Midbrain (tissue), 1 donor: ENCODE results near the gene USF3.
"Not testable (repeated sequence)": the region's sequence is repeated elsewhere in the genome, so short reads cannot be mapped to it uniquely, and the experiment has no call there.

Experiments used
- DNase-seq: peaks from one replicate; lab custom pipeline; 2025; lab: John Stamatoyannopoulos, UW

The USF3 gene

GRCh38 chr3:113649174-113649845 lies 47.1 kb downstream of the USF3 start:
- DNase-seq, result no peak

GRCh38 chr3:113648524-113648923 lies 47.9 kb downstream of the USF3 start:
- DNase-seq, result no peak

GRCh38 chr3:113643583-113643982 lies 52.9 kb downstream of the USF3 start:
- DNase-seq, result no peak

- DNase-seq, result no peak
These were observed 57.5 kb downstream of the USF3 start for GRCh38 chr3:113638910-113639309.

GRCh38 chr3:113637756-113638155 lies 58.7 kb downstream of the USF3 start:
- DNase-seq, result no peak

DNA sequence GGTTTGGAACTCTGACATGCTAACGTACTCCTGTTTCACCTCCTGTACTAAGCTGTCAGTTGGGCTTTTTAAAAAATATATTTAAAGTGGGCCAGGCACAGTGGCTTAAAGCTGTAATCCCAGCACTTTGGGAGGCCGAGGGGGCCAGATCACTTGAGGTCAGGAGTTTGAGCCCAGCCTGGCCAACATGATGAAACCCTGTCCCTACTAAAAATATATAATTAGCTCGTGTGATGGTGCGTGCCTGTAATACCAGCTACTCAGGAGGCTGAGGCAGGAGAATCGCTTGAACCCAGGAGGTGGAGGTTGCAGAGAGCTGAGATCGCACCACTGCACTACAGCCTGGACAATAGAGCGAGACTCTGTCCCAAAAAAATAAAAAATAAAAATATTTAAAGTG lies 60.4 kb downstream of the USF3 start:
- not testable (repeated sequence) for DNase-seq

DNA sequence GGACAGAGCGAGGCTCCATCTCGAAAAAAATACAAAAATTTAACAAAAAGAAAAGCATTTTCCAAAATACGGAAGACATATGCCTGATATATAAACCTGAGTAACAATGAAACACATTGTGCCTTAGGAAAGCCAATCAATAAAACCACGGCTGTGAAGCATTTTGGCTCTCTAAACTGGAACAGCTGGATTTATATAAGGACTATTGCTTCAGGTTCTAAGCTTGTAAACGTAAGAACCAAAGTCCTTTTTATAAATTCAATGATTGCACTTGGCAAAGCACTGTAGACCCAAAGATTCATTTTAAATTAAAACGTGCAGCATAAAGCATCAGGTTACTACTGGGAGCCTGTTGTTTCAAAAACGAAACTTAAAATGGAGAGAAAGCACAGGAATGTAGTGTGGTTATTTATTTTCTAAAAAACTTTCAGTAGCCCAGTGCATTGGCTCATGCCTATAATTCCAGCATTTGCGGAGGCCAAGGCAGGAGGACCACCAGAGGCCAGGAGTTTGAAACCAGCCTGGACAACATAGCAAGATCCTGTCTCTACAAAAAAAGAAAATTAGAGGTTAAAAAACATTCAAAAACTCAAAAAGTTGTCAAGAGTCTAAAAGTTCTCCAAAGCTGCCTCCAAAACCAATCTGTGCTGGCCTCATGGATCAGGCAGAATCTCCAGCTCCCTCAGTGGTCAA lies 61.5 kb downstream of the USF3 start:
- DNase-seq, result no peak

- DNase-seq, result no peak
These were observed 64.9 kb downstream of the USF3 start for GRCh38 chr3:113631573-113631972.

DNA sequence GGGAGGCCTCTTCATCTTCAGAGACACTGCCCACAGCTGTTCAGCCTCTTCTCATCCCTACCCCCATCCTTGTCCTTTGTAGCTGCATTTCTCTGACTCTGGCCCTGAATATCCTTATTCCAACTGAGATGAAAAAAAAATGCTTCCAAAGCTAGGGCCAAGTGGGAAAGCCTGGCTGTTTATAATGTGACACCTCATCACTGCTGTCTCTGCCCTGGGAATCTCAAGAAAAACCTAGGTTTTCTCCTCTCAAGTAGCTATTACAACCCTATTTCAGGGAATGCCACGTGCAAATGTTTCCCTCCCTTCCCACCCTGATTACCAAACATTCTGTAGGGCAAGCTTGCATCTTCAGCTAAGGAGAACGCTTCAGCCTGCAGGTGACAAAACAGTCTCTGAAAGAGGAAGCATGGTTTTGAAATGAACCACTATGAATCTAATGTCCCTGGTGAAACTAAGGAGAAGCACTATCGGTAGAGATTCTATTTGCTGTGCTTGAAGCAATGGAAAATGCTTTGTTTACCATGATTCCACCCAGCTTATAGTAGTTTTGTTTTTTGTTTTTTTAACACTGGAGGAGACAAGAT lies 65.4 kb downstream of the USF3 start:
- DNase-seq, result no peak

GRCh38 chr3:113629584-113630421 lies 66.6 kb downstream of the USF3 start:
- no peak for DNase-seq

DNA sequence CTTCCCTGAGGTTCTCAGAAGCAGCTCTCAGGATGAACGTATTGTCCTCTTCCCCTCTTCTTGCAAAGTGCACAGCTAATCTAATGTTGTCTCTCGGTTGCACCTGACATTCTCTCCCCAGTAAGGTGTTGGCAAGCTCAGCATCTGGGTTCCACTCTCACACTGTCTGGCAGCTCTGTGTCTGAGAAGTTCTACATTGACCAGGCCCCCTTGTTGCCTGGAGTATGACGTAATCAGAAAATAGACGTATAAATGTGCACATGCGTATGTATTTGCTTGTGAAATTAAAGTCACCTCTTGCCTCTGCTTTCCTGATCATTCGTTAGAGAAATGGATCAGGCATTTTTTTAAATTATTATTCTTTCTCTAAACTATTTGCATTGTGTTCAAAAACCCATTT lies 67.7 kb downstream of the USF3 start:
- DNase-seq, result no peak

DNA sequence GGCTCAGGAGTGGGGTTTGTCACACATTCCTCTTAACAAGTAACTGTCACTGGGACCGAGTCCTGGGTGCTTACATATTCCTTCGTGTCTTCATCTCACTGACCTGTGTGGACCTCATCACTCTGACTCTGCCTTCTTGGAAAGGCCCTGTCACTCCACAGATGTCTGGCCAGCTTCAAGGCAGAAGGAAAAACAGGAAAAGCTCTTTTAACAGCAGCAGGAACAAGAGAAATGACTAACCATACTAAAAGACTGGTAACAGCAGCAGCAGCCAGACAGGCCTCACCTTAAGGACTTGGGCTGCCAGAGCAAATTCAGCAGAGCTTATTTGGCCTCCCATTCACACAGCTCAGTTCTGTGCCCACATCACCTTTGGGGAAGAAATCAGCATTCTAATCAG lies 68.1 kb downstream of the USF3 start:
- DNase-seq, result no peak

GRCh38 chr3:113626503-113627371 lies 69.7 kb downstream of the USF3 start:
- DNase-seq, result peak; percentile 68

GRCh38 chr3:113625834-113626233 lies 70.6 kb downstream of the USF3 start:
- no peak for DNase-seq

DNA sequence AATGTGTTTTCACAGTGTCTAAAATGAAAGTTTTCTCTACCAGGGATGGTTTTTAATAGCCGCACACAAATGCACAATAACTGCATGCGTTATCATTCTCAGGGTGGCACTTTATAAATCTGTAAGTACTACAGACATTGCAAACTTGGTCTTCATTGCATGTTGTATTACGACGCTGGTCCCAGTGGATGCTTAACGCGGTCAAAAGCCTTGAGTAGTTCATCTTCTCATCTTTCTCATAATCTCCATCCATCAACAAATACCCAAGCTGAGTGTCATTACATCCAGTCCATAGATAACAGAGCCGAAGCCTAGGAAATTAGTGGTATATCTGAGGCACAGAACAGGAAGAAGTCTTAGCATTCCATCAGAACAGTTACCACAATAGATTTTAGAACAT lies 72.6 kb downstream of the USF3 start:
- DNase-seq, result no peak

DNA sequence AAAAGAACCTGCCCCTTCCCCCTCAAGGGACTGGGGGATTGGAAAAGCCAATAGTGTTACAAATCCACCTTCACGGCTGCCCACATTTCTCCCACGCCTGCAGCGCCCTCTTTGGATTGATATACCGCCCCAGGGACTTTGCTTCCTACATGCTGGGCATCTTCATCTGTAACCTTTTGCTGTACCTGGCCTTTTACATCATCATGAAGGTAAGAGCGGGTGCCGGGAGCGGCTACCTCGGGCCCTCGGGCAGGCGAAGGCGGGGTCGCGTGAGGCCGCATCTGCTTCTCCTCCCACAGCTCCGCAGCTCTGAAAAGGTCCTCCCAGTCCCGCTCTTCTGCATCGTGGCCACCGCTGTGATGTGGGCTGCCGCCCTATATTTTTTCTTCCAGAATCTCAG lies 73.1 kb downstream of the USF3 start:
- DNase-seq, result no peak

DNA sequence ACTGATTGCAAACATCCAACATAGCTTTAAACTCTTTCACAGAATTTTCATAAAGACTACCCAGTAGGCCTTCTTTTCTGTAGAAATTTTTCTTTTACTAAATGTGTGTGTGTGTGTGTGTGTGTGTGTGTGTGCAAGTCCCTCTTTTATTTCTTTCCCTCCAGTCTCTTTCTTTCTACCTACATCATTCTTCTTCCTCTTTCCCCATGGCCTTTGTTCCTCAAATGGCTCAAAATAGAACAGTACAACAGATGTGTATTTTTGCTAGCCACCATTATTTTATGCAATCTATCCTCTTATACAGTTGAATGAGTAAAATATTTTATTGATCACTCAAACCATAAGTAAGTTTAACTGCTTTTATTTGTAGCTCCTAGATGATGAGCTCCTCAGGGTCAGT lies 76.4 kb downstream of the USF3 start:
- no peak for DNase-seq

- no peak for DNase-seq
These were observed 78.7 kb downstream of the USF3 start for GRCh38 chr3:113617726-113618125.

- no peak for DNase-seq
These were observed 80.5 kb downstream of the USF3 start for GRCh38 chr3:113615976-113616375.

DNA sequence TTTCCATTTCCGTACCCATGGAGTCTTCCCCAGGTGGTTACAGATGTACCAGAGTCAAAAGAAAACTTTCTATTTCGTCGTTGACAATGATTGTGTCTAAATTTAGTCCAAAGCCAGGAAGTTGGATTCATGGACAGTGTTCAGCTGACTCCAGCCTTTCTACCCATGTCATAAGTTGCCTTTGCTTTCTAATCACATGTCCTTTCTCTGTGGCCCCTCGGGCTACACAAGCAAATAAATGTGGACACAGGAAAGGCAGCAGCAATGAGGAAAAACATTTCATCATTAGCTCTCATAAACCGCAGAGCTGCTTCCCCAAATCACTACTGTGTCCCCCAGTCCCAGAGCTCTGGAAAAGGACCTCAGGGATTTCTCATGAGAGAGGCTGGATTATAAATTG lies 82.0 kb downstream of the USF3 start:
- DNase-seq, result no peak

- DNase-seq, result no peak
These were observed 89.2 kb downstream of the USF3 start for GRCh38 chr3:113607219-113607596.
